Measurements from ENCODE around the gene RBBP8NL. TPM values are rescaled to one million over a fixed set of nuclear protein-coding genes. Genes with fewer than 3 reads are reported as not detected.

The RBBP8NL gene
- total RNA-seq, 6 experiments from 2014 or later, result not detected

GRCh38 chr20:62361799-62362589 is 65.3 kb downstream of the RBBP8NL start:
- DNase-seq, result no peak
- Mint-ChIP-seq H3K9me3 (no peaks in the 10 kb centered on the region), H3K27me3 (ENCODE audit: insufficient read depth) (peaks cover 2% of the 10 kb centered on the region; the same call in 1 of the 2 replicates), H3K36me3 (ENCODE audit: low read depth) (no peaks in the 10 kb centered on the region), H3K27ac (no peak overlapping the region), H3K4me1 (ENCODE audit: low read depth) (no peaks in the 10 kb centered on the region), H3K4me3 (no peak overlapping the region)
- no peak for TF ChIP-seq CTCF (IDR thresholded peaks at IDR 0.05)

GRCh38 chr20:62360854-62361798 is 66.2 kb downstream of the RBBP8NL start:
- no peak overlapping the region for H3K27ac Mint-ChIP-seq
- no peak overlapping the region for H3K4me3 Mint-ChIP-seq
- no peak for TF ChIP-seq CTCF (IDR thresholded peaks at IDR 0.05)
- H3K27me3 Mint-ChIP-seq (ENCODE audit: insufficient read depth), result peaks cover 2% of the 10 kb centered on the region; the same call in 1 of the 2 replicates
- no peaks in the 10 kb centered on the region for H3K36me3 Mint-ChIP-seq (ENCODE audit: low read depth)
- H3K9me3 Mint-ChIP-seq, result no peaks in the 10 kb centered on the region
- DNase-seq, result no peak
- peaks cover 1% of the 10 kb centered on the region; the same call in 1 of the 2 replicates for H3K4me1 Mint-ChIP-seq (ENCODE audit: low read depth)

Other genes with a start within 250 kb of the RBBP8NL start
- 10 to 100 TPM; 27.9 to 33.8 (median 30.2) TPM for gene MTG2, start 244.5 kb downstream of the RBBP8NL start, total RNA-seq (2021; fragmentation: NEBNext Ultra II Directional; extraction: Animal tissue kit (Norgen Biotek cat#: 25700))
- gene HRH3, start 207.3 kb downstream of the RBBP8NL start, total RNA-seq (2021; fragmentation: NEBNext Ultra II Directional; extraction: Animal tissue kit (Norgen Biotek cat#: 25700)), result not detected
- gene OSBPL2, start 189.0 kb downstream of the RBBP8NL start, total RNA-seq (2021; fragmentation: NEBNext Ultra II Directional; extraction: Animal tissue kit (Norgen Biotek cat#: 25700)), result 10 to 100 TPM; 32.2 to 37.6 (median 33.5) TPM
- 100 to 1,000 TPM; 126 to 133 (median 129) TPM for gene ADRM1, start 124.5 kb downstream of the RBBP8NL start, total RNA-seq (2021; fragmentation: NEBNext Ultra II Directional; extraction: Animal tissue kit (Norgen Biotek cat#: 25700))
- gene LAMA5, start 60.2 kb downstream of the RBBP8NL start, total RNA-seq (2021; fragmentation: NEBNext Ultra II Directional; extraction: Animal tissue kit (Norgen Biotek cat#: 25700)), result 1 to 10 TPM; 1.2 to 2.4 (median 1.5) TPM
- gene RPS21, start 40.4 kb downstream of the RBBP8NL start, total RNA-seq (2021; fragmentation: NEBNext Ultra II Directional; extraction: Animal tissue kit (Norgen Biotek cat#: 25700)), result 1,000 to 10,000 TPM; 1,061 to 1,388 (median 1,229) TPM
- 1 to 10 TPM; 4.9 to 7.0 (median 6.6) TPM for gene CABLES2, start 20.3 kb downstream of the RBBP8NL start, total RNA-seq (2021; fragmentation: NEBNext Ultra II Directional; extraction: Animal tissue kit (Norgen Biotek cat#: 25700))
- not detected for gene GATA5, start 48.5 kb upstream of the RBBP8NL start, total RNA-seq (2021; fragmentation: NEBNext Ultra II Directional; extraction: Animal tissue kit (Norgen Biotek cat#: 25700))
- gene SLCO4A1, start 215.0 kb upstream of the RBBP8NL start, total RNA-seq (2021; fragmentation: NEBNext Ultra II Directional; extraction: Animal tissue kit (Norgen Biotek cat#: 25700)), result 1 to 10 TPM; 2.7 to 6.5 (median 3.4) TPM